Suppressor macrophage (primary cell): ENCODE results near the gene GPSM1.

ENCODE experiments used
- DNase-seq, 4 experiments: peaks; one replicate each; pipeline ENCODE4 v3.0.0-alpha.2; 2020 to 2022

Gene GPSM1

DNA sequence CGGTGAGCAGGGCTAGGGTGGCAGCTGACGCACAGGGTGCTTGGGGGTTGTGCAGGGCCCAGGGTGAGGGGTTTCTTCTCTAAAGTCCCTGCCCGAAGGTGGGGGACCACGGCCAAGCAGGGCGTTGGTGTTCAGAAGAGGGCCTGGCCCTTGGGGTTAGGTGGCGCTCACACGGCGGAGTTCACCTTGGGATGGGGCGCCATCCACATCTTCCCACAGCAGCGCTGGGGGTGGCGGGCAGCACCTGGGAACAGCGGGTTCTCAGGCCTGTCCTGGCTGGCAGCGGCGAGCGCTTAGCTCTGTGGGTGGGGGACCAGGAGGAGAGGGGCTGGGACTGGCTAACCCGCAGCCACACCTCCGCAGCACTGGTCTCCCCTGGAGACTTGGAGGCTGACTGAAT, 6.1 kb downstream of the GPSM1 start:
- no peak for DNase-seq

DNA sequence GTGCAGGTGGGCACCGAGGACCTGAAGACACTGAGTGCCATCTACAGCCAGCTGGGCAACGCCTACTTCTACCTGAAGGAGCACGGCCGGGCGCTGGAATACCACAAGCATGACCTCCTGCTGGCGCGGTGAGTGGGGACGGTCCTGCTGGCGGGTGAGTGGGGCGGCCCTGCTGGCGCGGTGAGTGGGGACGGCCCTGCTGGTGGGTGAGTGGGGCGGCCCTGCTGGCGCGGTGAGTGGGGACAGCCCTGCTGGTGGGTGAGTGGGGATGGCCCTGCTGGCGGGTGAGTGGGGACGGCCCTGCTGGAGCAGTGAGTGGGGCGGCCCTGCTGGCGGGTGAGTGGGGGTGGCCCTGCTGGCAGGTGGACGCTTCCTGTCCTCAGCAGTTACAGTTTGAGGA, 7.2 kb downstream of the GPSM1 start:
- DNase-seq, result no peak

DNA sequence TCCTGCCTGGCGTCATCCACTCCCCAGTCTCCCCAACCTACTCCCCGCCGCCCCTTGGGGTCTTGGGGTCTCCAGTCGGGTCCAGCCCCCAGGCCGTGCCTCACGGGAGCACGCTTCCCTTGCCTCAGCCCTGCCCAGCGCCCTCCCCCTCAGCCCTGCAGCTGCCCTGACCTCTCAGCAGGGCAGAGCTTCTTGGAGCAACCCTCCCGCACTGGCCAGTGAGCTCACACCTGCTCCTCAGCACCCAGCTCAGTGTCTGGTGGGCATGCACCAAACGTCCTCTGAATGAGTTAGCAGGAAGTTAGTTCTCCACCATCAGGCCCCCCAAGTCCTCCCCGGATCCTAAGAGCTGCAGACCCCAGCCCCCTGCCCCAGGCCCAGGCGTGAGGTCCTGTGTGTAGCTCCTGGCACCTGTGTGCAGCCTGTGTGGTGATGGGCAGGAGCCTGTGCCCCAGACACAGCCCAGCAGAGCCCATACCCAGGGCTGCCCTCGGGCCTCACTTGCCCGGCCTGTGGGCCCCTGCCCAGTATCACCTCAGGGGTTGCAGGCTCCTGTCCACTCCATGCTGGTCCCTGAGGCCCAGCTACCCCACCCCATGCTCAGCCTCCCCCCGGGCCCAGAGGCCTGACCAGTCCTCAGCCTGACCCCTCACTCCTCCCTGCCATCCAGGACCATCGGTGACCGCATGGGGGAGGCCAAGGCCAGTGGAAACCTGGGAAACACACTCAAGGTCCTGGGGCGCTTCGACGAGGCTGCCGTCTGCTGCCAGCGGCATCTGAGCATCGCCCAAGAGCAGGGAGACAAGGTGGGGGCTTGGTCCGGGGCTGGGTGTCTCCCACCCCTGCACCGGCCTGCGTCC, 8.2 kb downstream of the GPSM1 start:
- no peak for DNase-seq

DNA sequence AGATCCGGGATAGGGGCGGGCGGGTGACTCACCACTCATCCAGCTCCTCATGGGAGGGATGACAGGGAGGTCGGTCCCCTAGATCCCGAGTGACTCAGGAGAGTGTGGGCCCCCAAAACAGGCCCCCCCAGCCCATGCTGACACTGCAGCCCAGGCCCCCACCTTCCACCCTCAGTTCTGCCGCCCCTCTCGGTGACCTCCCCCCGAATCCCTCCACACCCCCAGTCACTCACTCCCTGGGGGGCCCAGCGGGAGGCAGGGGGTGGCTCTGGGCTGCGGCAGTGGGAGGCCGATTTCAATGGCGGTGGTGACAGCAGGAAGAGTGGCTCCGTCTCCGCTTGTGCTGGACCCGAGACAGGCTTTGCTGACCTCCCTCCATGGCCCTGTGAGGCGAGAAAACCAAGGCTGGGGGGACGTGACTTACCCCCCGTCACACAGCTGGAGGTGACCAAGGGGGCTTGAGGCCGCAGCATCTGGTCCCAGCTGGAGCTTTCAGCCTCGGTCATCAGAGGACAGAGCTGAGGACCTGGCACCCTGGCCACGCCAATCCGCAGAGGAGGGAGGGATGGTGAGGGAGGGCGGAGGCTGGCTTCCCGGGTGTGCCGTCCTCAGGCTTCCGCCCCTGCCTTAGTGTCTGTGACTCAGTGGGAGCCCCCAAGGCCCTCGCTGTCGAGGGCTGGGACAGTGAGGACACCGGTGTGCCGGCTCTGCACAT, 9.0 kb downstream of the GPSM1 start:
- DNase-seq, result no peak

DNA sequence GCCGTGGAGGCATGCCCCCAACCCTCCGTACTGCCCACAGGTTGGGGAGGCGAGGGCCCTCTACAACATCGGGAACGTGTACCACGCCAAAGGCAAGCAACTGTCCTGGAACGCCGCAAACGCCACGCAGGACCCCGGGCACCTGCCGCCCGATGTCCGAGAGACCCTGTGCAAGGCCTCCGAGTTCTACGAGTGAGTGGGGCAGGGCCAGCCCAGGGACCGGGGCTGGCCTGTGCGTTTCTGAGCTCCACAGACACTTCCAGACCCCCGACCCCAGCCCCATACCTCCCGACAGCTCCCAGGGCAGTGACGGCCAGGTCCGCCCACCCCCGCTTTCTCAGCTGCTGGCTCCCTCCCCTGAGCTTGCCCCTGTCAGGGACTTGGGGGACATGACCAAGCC, 9.5 kb downstream of the GPSM1 start:
- DNase-seq, result no peak

DNA sequence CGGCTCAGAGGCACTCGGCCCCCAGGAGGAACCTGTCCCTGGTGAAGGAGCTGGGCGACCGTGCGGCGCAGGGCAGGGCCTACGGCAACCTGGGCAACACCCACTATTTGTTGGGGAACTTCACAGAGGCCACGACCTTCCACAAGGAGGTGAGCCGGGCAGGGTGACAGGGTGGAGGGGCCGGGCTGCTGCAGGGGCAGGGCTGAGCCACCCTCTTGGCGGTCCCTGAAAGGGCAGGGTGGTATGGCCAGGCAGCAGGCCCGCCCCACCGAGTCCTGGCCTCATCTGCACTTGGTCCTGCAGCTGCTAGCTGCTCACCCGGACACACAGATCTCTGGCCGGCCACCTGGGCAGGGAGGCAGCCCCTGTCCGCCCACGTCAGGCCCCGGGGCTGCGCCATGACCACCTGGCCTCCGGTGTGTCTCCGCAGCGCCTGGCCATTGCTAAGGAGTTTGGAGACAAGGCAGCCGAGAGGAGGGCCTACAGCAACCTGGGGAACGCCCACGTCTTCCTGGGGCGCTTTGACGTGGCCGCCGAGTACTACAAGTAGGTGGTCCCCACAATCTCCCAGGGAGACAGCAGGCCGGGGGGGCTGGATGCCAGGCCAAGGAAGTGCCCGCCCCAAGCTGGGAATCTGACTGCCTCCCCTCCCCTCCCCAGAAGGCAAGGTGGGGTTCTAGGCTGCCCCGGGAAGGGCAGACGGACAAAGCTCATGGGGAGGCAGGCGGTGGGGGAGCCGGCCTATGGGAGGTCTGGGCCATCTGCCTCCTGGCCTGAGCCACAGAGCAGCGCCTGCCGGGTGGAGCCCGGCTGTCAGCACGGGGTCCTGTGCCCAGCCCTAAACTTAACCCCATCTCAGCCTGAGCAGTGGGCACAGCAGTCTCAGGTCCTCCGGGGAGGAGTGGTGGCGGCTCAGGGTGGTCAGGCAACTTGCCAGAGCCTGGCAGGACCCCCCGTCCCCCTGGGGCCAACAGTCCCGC, 10.4 kb downstream of the GPSM1 start:
- DNase-seq, result no peak

DNA sequence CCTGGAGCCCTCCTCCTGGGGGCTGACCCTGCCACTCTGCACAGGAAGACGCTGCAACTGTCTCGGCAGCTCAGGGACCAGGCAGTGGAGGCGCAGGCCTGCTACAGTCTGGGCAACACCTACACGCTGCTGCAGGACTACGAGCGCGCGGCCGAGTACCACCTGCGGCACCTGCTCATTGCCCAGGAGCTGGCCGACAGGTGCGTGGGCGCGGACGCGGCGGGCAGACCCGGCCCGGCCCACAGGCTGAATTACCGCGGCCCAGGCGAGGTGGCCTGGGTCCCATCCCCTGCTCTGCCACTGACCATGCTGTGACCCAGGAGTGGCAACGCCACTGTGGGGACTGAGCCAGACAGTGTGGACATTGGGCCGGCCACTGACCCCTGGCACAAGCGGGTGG, 11.2 kb downstream of the GPSM1 start:
- no peak for DNase-seq

DNA sequence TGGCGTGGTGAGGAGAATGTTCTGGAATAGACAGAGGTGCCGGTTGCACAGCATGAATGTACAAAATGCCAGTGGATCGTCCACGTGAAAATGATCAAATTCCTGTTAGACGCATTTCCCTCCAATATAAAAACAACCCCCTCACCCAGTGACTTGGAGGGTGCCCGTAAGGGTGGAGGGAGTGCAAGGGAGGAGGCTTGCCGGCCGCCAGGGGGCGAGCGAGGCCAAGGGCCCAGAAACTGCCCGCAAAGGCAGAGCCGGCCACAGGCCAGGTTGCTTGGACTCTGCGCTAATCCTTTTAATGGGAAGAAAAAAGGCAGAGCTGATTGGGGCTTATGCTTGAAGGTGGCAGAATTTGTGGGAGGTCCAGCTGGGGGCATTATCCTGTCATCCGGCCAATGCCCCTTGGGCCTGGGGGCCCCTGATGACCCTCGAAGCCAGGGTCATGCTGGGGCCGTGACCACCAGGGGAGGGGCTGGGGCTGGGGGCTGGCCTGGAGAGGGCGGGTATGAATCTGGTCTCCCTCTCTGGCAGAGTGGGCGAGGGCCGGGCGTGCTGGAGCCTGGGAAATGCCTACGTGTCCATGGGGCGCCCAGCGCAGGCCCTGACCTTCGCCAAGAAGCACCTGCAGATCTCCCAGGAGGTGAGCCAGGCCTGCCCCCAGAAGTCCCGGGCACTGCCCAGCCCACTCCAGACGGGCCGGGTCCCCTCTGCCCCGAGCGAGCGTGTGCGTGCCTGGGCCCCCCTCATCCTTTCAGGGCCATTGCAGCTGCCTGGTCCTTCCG, 12.0 kb downstream of the GPSM1 start:
- peak; percentile 69 to 91 (median 80) for DNase-seq

DNA sequence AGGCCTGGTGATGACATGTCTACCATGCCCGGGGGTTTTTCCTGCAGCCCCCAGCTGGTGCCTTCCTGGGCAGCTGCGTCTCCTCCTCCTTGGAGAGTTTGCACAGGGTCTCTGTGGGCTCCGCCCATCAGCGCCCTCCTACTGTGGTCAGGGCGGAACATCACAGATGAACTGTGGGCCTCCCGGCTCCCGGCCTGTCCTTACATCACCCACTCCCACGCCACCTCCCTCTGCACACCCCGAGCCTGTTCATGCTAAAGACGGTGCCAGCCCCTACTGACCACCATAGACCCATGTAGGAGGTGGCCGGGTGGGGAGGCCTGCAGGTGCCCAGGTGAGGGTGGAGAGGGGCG, 12.6 kb downstream of the GPSM1 start:
- no peak for DNase-seq

DNA sequence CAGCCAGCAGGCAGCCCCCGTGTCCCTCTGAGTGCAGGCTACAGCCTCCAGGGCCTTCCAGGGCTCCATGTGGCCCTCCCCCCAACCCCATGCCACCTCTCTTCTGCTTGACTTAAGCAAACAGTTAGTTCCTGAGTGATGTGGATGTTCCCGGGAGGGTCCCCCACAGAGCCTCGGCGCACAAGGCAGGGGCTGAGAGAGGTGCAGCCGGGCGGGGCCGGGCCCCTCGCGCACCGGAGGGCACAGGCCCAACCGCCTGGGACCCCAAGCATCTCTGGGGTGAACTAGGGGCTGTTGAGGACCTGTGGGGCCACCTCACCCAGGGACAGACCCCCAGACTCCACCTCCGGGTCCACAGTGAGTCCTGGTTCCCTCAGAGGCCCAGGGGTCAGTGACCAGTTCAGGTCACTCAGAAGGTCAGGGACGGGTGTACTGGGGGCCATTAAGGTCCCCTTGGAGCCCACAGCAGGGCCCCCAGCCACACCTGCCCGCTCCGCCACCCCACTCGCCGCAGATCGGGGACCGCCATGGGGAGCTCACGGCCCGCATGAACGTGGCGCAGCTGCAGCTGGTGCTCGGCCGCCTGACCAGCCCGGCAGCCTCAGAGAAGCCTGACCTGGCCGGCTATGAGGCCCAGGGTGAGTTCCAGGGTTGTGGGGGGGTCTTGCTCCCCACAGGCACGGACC, 13.2 kb downstream of the GPSM1 start:
- DNase-seq, result no peak

DNA sequence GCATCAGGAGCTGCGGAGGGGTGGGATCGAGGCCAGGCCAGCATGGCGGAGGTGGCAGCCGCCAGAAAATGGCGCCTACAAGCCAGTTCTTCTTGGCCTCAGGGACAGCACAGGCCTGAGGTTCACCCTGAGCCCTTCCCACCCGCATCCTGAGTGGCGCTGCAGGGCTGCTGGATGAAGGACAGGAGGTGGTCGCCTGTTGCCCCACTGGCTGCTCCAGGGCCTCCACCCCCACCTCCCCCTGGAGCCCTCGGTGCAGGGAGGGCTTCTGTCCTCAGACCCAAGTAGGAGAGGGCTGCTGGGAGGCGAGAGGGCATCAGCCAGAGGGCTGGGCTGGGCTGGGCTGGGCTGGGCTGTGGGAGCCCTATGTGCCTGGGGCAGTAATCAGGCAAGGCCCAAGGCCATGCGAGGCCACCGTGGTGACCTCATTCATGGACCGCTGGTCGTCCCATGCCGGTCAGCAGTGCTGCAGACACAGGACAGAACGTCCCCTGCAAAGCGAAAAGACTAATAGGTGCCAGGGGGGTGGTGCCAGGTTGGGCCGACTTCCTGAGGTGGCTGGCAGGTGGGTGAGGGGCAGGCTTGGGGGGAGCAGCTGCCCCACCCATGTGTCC, 13.8 kb downstream of the GPSM1 start:
- no peak for DNase-seq

DNA sequence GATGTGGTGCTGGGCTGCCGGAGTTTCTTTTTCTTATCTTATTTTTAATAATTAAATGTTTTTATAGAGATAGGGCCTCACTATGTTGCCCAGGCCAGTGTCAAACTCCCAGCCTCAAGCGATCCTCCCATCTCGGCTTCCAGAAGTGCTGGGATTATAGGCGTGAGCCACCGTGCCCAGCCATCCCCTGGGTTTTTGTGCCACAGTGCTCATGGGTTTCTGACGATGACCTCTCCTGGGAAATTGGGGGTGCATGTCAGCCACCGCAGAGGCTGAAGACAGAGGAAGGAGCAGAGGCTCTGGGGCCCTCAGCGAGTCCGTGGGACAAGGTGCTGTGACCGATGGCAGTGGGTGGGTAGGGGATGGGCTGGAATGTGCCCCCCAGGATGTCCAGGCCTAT, 14.4 kb downstream of the GPSM1 start:
- DNase-seq, result no peak

DNA sequence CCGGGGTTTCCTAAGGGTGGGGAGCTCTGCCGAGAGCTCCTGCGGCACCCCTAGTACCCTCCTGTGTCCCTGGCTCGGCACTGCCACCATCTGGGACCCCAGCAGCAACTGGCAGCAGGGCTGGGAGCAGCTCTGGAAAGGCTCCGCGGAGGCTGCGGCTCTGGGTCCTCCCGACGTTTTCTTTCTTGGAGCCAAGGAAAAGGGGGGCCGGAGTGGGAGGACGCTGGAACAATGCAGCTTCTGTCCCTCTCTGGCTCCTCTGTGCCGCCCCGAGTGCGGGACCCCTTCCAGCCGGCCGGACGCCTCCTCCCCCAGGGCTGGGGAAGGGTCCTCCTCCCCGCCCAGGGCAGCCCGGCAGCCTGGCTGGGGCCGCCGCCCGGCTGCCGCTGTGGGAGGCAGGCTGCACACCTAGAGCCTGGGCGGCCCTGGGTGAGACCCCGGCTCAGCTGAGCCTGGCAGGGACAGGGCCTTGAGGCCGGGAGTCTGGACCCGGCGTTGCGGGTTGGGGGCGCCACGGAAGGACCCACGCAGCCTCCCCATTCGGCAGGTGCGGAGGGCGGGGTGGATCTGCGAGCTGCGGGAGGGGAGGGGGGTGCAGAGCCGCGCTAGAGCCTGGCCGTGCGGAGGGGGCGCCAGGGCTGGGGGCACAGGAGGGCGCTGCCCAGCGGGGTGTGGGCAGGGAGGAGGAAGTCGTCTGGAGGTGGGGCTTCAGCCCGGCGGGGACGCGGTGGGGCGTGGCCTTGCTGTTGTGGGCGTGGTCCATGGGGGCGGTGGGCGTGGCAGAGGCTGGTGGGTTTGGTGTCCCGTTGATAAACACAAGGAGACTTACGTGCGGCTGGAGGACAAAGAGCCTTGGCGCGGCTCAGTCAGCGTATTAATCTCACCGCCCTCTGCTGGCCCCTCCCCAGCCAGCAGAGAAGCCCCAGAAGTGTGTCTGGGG, 15.1 kb downstream of the GPSM1 start:
- DNase-seq, result peak; percentile 76 to 87 (median 84)

DNA sequence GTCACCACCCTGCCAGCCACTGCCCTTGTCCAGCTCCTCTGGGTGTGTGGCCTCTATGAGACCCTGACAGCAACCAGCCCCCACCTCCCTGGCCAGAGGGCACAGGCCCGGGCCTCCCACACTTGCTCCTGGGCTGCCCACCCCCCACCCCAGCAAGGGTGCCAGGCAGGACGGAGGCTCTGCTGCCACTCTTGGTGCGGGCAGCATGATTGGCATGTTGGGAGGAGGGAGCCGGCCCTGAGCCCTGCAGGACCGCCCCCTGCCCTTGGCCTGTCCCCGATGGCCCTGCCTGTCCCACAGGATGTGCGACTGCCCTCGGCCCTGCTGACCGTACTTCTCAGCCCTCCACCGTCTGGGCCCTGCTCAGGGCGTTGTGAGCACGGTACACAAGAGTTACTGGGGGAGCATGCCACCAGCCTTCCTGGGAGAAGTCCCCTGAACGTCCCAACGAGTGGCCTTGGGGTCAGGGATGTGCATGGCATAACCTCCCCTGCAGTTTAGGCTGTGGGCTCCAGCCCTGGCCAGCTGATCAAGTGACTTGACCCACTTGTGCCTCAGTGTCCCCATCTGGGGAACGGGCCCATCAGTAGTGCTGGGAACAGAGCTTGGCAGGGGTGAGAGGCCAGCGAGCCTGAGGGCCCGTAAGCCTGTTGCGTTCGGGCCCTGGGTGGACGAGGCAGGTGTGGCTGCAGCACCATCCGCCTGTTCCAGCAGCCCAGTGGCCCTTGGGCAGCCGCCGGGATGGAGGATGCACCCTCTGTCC, 16.0 kb downstream of the GPSM1 start:
- no peak for DNase-seq

DNA sequence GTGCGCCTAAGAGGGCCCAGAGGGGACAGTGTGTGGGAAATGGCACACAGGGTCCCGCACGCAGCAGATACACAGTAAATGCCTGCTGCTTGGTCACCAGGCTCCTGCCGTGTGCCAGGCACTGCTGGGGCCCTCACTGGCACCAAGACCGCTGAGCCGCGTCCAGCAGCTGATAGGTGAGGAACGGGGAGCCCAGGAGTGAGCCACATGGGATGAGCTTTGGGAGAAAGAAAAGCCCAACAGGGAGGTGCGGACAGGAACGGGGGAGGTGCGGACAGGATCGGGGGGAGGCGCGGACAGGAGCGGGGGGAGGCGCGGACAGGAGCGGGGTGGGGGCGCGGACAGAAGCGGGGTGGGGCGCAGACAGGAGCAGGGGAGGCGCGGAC, 16.5 kb downstream of the GPSM1 start:
- no peak for DNase-seq

DNA sequence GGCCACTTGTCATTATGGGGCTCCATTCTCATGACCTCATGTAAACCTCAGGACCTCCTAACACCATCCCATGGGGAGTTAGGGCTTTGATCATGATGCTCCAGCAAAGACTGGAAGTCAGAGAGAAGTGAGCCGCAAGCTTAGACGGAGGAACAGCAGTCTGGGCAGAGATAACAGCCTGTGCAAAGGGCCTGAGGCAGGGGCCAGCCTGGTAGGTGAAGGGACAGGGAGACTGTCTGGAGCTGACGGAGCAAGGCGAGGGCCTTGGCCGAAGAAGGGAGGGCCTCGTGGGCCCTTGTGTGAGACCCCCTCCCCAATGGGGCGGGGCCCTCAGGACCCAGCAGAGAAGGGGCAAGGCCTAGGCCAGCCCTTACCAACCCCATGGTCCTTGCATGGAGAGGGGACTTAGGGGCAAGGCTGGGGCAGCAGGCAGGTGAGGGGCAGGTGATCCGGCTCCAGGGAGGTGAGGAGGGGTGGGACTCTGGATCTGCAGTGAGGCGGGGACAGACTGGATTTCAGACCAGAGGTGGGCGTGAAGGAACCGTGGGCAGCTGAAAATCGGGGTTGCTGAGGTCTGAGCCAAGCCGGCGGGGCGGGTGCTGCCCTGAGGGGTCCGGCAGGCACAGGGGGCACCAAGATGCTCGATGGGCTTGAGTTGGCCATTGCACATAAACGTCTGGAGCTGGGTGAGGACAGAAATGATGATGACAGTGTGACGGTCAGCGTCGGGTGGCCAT, 17.4 kb downstream of the GPSM1 start:
- DNase-seq, result no peak

DNA sequence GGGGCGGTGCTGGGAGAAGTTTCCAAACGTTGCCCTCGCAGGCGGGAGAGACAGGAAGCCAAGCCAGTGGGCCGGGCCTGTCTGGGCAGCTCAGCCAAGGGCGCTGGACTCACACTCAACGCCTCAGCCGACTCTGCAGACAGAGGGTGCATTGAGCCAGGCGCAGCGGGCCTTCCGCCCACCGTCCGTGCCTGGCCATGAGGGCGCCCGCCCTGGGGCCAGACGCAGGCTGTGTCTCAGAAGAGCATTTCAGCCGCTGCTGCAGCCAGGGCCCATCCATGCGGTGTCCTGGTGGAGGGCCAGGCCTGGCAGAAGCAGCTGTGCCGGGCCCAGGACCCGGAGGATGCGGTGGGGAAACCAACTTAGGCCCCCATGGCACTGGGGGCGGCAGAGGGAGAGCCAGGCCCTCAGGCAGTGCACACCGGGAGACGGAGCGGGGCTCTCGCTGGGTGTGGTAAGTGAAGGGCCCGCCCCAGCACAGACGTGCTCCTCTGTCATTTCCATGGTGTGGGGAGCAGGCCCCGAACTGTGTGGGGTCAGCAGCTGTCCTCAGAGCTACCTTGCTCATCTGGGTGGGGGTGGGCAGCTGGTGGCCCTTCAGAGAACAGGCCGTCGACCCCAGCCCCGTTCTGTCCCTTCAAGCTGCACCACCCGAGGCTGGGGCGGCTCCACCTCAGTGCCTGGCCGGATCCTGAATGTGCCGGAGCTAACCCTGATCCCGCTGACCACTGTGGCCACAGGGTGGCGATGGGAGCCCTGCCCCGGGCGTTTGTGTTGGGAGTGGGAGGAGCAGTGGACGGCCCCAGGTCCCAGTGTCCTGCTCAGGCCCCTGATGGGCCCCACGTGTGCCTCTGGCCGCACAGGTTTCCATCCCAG, 18.2 kb downstream of the GPSM1 start:
- DNase-seq, result peak in 3 of 4 experiments; percentile 15 to 46 (median 22)

DNA sequence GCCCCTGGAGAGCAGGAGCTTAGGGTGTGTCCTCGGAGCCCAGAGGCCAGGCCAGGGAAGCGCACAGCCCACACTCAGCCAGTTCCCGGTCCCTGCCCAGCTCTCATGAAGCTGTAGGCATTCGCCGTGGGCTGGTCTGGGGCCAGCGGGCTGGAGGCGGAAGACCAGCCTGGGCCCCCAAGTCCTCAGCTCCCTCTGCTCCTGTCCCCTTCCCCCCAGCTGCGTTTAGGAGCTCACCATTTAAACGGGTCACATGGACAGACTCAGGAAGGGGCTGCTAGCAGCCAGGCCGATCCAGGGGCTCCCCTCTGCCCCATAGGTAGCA, 18.8 kb downstream of the GPSM1 start:
- DNase-seq, result no peak
